ENCODE results near the gene PM20D1.
"Not testable (repeated sequence)": the region's sequence is repeated elsewhere in the genome, so short reads cannot be mapped to it uniquely, and the experiment has no call there.

The PM20D1 gene

GRCh38 chr1:205843036-205843859 lies 6.7 kb downstream of the PM20D1 start:
- in situ Hi-C loops (cut with HindIII; ENCODE audit: low sequenced_read_pairs) = no loop called here

DNA sequence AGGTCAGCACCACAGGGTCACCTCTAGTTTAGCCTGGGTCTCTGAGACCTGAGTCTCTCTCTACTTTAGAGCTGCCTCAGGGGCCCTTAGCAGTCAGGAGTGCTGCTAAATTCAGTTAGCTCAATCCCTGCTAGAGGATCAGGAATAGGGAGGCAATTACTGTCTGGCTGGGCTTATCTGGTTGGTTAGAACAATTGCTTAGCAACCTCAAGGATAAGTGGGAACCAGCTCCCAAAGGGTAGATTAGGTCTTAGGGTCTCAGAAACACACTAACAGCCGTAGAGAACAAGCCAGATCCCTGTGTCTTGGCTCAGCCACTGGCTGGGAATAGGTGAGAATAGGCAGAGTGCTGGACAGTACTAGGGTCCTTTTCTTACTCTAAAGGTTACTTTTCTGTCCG lies 7.7 kb downstream of the PM20D1 start:
- in situ Hi-C loops (cut with HindIII; ENCODE audit: low sequenced_read_pairs) = no loop called here

DNA sequence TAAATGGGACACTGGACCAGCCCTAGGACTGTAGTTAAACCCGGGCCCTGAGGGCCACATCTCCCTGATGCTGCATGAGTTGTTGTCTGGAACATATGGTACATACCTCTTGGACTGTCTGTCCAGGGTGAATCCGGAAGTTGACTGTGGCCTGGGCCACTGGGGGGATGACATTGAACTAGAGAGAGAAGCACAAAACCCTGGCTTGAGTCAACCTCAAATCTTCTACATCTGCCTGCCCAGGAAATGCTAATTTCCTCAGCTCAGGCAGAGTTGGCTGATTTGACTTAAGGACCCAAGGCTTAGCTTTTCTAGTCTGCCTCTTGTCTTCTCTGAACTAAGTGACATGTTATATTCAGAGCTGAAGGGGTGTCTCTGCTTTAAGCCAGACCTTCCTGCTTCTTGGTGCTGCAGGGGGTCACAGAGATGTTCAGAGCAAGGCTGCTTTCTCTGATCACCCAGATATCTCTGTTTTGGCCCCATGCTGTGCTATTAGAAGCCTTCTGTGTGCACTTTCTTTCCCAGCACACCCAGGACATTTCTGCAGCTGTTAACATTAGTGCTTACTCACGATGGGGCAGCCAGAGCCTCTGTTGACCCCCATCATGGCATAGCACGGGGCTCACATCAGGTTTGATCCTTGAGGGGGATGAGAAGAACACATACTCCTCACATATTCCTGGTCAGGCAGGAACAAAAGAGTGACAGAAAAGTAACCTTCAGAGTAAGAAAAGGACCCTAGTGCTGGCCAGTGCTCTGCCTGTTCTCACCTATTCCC lies 9.6 kb downstream of the PM20D1 start:
- in situ Hi-C loops (cut with HindIII; ENCODE audit: low sequenced_read_pairs) = no loop called here

- in situ Hi-C loops (cut with HindIII; ENCODE audit: low sequenced_read_pairs) = loop anchor here (5.0 kb wide), 1 partner anchor 75 kb away; no protein-coding TSS in a partner anchor
These were observed 12.5 kb downstream of the PM20D1 start for GRCh38 chr1:205837382-205837970.

DNA sequence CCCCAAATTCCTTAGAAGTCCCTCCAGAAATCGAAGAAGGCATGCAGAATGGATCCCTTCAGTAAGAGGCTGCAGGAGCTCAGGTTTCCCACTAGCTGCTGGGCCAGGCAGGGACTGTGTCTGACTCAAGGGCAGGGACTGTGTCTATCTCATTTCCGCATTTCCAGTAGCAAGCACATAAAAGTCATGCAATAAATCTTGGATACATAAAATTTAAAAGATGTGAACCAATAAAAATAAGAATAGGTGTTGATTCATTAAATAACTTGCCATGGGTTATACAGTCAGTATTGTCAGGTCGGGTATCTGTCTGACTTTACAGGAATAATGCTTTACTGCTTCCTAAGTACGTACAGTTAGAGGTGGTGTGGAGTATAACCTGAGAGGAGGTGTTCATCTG lies 15.2 kb downstream of the PM20D1 start:
- in situ Hi-C loops (cut with HindIII; ENCODE audit: low sequenced_read_pairs) = loop anchor here (5.0 kb wide), 1 partner anchor 78 kb away; no protein-coding TSS in a partner anchor

DNA sequence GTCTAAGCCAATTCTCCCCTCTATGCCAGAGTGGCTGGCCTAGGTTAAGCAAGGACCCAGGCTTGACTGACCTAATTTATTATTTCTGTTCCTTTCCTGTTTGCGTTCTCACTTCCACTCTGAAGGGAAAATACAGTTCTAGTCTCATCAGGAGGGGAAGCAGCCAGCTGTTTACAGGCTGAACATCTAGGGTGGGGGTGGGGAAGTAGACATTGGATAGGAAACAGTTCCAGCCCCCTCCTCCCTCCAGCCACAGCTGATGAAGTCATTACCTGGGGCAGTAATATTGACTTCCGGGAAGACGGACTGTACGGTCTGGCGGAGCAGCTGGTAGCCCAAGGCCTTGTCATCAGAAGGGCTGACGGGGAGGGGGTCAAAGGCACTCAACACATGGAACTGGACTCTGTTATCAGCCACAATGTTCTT lies 17.6 kb downstream of the PM20D1 start:
- in situ Hi-C loops (cut with HindIII; ENCODE audit: low sequenced_read_pairs) = no loop called here

DNA sequence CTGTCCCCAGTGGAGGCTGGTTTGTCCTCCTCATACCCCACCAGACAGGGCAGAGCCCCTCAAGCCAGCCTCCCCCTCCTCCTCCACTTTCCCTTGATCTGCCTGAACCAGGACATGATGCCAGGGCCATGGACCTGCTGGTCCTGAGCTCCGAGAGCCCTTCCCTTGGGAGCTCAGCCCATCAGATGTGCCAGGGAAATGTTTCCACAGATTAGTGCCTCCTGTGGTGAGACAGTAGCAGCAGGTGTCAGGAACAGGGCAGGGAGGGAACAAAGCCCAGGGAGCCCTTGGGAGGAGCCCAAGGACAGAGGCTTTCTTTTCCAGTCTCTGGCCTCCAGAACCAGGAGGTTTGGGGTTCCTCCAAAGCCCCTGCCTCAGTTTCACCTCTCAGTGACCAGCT lies 22.3 kb downstream of the PM20D1 start:
- in situ Hi-C loops (cut with HindIII; ENCODE audit: low sequenced_read_pairs) = no loop called here

GRCh38 chr1:205826995-205827394 lies 22.9 kb downstream of the PM20D1 start:
- in situ Hi-C loops (cut with HindIII; ENCODE audit: low sequenced_read_pairs) = no loop called here

- in situ Hi-C loops (cut with HindIII; ENCODE audit: low sequenced_read_pairs) = no loop called here
These were observed 23.7 kb downstream of the PM20D1 start for GRCh38 chr1:205826016-205826806.

GRCh38 chr1:205824180-205824579 lies 25.8 kb downstream of the PM20D1 start:
- in situ Hi-C loops (cut with HindIII; ENCODE audit: low sequenced_read_pairs) = no loop called here

- in situ Hi-C loops (cut with HindIII; ENCODE audit: low sequenced_read_pairs) = not testable (repeated sequence)
These were observed 26.7 kb downstream of the PM20D1 start for GRCh38 chr1:205823260-205823659.

DNA sequence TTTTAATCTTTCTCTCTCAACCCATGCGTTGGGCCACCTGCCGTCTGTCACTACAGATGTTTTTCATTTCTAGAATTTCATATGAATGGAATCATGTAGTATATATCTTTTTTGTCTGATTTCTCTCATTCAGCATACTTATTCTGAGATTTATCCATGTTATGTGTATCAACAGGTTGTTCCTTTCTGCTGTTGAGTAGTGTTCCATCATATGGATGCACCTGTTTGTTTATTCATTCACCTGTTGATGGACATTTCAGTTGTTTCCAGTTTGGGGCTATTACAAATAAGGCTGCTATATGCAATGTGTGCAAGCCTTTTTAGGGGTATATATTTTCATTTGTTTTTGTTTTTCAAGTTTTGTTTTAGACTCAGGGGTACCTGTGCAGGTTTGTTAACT lies 27.5 kb downstream of the PM20D1 start:
- in situ Hi-C loops (cut with HindIII; ENCODE audit: low sequenced_read_pairs) = no loop called here

DNA sequence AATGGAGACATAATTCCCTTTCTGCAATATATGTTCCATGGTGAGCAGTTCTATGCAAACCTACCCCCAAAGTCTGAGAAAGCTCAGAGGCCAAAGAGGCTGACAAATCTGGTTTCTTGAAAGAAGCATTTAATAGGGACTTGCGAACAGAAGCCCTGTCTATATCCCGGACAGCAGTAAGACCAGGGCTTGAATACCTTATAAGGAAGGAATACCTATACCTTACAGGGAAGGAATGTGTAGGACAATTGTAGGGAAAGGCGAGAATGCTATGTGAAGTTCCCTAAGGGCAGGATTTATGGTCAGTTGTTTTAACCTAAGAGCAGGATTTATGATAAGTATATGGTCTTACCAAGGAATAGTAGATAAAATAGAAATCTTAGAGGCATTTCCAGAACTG lies 31.9 kb downstream of the PM20D1 start:
- in situ Hi-C loops (cut with HindIII; ENCODE audit: low sequenced_read_pairs) = no loop called here

DNA sequence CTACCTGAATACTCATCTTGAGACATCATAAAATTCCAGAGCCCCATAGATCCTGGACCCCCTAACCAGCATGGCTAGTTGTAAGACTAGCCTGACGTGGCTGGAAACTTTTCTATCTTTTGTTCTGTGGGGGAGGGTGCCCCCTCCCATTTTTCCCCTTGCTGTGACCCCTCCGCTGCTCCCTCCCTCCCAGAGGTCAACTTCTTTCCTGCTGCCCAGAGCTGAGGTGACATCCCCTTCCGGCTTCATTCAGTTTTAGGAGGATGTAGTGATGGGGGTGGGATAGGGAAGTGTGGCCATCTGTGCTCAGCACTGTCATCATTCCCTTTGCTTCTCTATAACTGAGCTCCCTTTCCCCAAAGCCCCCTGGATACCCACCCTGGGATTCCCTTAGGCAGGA lies 32.6 kb downstream of the PM20D1 start:
- in situ Hi-C loops (cut with HindIII; ENCODE audit: low sequenced_read_pairs) = no loop called here

- in situ Hi-C loops (cut with HindIII; ENCODE audit: low sequenced_read_pairs) = no loop called here
These were observed 36.2 kb downstream of the PM20D1 start for GRCh38 chr1:205813755-205814058.

DNA sequence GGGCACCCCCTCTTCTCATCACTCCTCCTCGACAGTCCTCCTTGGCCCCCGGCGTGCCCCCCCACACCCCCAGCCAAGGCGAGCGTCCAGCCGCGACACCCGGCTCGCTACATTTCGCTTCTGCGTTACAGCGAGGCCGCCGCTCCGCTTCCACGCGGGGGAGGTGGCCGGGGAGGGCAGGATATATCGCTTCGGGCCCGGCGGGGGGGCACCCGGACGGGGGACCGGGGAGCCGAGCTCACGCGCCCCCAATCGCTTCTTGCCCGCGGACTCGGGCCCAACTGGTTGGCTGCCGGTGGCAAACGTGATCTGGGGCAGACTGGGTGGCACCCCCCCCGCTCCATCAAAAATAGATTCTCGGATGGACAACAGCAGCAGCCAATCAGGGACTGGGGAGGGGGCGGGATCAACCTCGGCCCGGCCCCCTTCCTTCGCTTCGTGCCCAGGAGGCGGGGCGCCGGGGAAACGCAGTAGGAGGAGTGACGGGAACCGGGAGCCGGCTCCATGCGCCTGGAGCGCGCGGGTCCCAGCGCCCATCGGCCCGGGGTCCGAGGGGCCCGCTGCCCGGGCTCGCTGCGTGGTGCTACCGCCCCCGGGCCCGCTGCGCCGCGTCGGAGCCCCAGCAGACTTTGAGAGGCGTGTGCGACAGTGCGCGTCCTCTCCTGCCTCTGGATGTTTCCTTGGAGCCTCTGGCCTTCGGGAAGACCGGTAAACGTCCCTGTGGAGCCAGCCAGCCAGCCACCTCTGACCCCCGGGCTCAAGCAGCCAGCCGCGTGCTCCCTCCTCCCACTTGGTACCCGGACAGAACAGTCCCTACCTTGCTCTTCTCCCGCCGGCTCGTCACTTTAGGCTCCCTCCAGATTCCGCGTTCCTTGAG lies 36.8 kb downstream of the PM20D1 start, which contains the start of gene SLC41A1:
TSS of gene SLC41A1 (minus strand) at position 321 of the 877 bp plus-strand sequence. CDS start 2,757 bp downstream, outside the sequence.
- in situ Hi-C loops (cut with HindIII; ENCODE audit: low sequenced_read_pairs) = no loop called here

DNA sequence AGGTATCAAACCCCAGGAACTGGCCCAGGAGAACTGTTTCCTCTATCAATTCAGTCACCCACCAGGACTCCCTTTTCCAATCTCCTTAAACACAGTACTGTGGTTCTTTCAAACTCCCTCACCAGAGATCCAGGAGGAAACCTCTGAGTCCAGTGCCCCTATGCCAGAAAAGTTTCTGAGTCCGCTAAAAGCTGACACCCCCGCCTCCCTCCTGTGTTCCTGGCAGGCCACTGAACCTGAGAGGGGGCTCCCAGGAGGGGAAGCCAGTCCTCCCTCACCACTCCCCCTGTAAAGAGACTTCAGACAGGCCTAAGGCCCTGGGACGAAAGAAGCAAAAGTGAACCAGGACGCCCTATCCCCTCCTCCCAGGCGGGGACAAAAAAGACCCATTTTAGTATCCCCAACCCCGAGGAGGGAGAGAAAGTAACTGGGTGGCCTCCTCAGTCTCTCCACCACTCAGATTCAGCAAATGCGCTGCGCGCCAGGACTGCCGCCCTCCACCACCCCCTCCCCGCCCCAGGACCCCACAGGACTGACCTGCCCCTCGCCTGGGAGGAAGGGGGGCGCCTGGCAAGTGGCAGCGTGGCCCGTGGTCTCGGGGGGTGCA lies 37.6 kb downstream of the PM20D1 start:
- in situ Hi-C loops (cut with HindIII; ENCODE audit: low sequenced_read_pairs) = no loop called here

DNA sequence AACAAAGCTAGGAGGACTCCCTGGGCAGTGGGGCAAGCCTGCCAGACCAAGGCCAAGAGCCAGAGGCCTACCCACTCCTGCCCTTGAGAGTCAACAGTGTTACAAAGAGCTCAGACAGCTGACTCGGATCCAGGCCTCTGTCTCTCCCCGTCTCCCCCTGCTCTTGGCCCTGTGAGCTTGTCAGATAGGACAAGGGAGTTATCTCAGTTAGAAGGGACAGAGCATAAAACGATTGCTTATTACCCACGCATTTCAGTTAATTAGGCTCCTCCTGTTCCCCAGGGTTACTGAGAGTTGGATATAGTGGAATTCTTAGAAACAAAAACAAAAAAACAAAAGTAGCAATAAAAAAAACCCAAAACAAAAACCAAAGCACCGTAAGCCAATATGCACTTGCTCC lies 38.3 kb downstream of the PM20D1 start:
- in situ Hi-C loops (cut with HindIII; ENCODE audit: low sequenced_read_pairs) = no loop called here

- in situ Hi-C loops (cut with HindIII; ENCODE audit: low sequenced_read_pairs) = no loop called here
These were observed 39.3 kb downstream of the PM20D1 start for GRCh38 chr1:205810448-205811157.

Measured in endothelial cell of hepatic sinusoid (primary cell).